WERI-Rb-1 (cell line): ENCODE data around the gene FARS2.

Source experiments
- DNase-seq: peaks from one replicate; pipeline ENCODE4 v3.0.0-alpha.2; 2020
- H3K27ac ChIP-seq: fragments of 250-450 bp; sonication (Bioruptor Pico); 2 replicates; pipeline ENCODE4 v1.5.1; 2020; ENCODE audit warnings: mild to moderate bottlenecking, moderate library complexity
- H3K27me3 ChIP-seq: fragments of 250-450 bp; sonication (Bioruptor Pico); 2 replicates; pipeline ENCODE4 v1.5.1; 2021; ENCODE audit warnings: mild to moderate bottlenecking, low read depth, moderate library complexity; ENCODE audit not compliant: insufficient read depth, severe bottlenecking
- H3K36me3 ChIP-seq: fragments of 250-450 bp; sonication (Bioruptor Pico); 2 replicates; pipeline ENCODE4 v1.5.1; 2020; ENCODE audit warnings: mild to moderate bottlenecking, moderate library complexity
- H3K4me3 ChIP-seq: 2 replicates; pipeline ENCODE4 v1.5.1; 2011; ENCODE audit warnings: low read depth, mild to moderate bottlenecking, control low read depth, low read length
- H3K9me3 ChIP-seq: fragments of 250-450 bp; sonication (Bioruptor Pico); 2 replicates; pipeline ENCODE4 v1.5.1; 2021; ENCODE audit warnings: mild to moderate bottlenecking, moderate library complexity; ENCODE audit not compliant: severe bottlenecking
- CTCF ChIP-seq: IDR thresholded peaks from 2 replicates; pipeline ENCODE4 v1.5.1; 2011; ENCODE audit warnings: low read depth, mild to moderate bottlenecking, control low read depth, inconsistent platforms, low read length

Gene FARS2

GRCh38 chr6:5379647-5380242 is 118.4 kb downstream of the FARS2 start:
- peak; percentile 82 for DNase-seq
- no peak overlapping the region for H3K27ac ChIP-seq
- H3K27me3 ChIP-seq, result no peaks in the 10 kb centered on the region
- no peaks in the 10 kb centered on the region for H3K9me3 ChIP-seq
- H3K4me3 ChIP-seq, result no peak overlapping the region
- peak; percentile 92 for TF ChIP-seq CTCF
- no peaks in the 10 kb centered on the region for H3K36me3 ChIP-seq

GRCh38 chr6:5383856-5384255 is 122.5 kb downstream of the FARS2 start:
- no peak overlapping the region for H3K4me3 ChIP-seq
- no peaks in the 10 kb centered on the region for H3K27me3 ChIP-seq
- H3K27ac ChIP-seq, result no peak overlapping the region
- H3K9me3 ChIP-seq, result no peaks in the 10 kb centered on the region
- no peak for TF ChIP-seq CTCF
- H3K36me3 ChIP-seq, result no peaks in the 10 kb centered on the region
- no peak for DNase-seq

- no peaks in the 10 kb centered on the region for H3K9me3 ChIP-seq
- TF ChIP-seq CTCF, result no peak
- DNase-seq, result no peak
- no peak overlapping the region for H3K4me3 ChIP-seq
- no peaks in the 10 kb centered on the region for H3K36me3 ChIP-seq
- H3K27me3 ChIP-seq, result no peaks in the 10 kb centered on the region
- no peak overlapping the region for H3K27ac ChIP-seq
Measured at GRCh38 chr6:5384276-5384675, 123.0 kb downstream of the FARS2 start.

- Histone ChIP-seq H3K4me3 (no peak overlapping the region), H3K27me3 (no peaks in the 10 kb centered on the region), H3K9me3 (no peaks in the 10 kb centered on the region), H3K36me3 (no peaks in the 10 kb centered on the region), H3K27ac (no peak overlapping the region)
- DNase-seq, result no peak
- no peak for TF ChIP-seq CTCF
Measured at GRCh38 chr6:5388326-5388725, 127.0 kb downstream of the FARS2 start.

GRCh38 chr6:5389086-5389745 is 127.9 kb downstream of the FARS2 start:
- no peak overlapping the region for H3K27ac ChIP-seq
- H3K9me3 ChIP-seq, result no peaks in the 10 kb centered on the region
- no peaks in the 10 kb centered on the region for H3K27me3 ChIP-seq
- no peak for TF ChIP-seq CTCF
- no peak overlapping the region for H3K4me3 ChIP-seq
- H3K36me3 ChIP-seq, result no peaks in the 10 kb centered on the region
- DNase-seq, result no peak

- TF ChIP-seq CTCF, result no peak
- no peak for DNase-seq
- no peak overlapping the region for H3K27ac ChIP-seq
- no peaks in the 10 kb centered on the region for H3K9me3 ChIP-seq
- no peaks in the 10 kb centered on the region for H3K27me3 ChIP-seq
- no peaks in the 10 kb centered on the region for H3K36me3 ChIP-seq
- no peak overlapping the region for H3K4me3 ChIP-seq
Measured at GRCh38 chr6:5390177-5390576, 128.9 kb downstream of the FARS2 start.
